Thoracic aorta (tissue), 2 donors: ENCODE data around the gene PDE1C. TPM values are rescaled to one million over a fixed set of nuclear protein-coding genes. Genes with fewer than 3 reads are reported as not detected.

Source experiments
- ATAC-seq: fragments of 150-250 bp; one replicate; pipeline ENCODE4 v1.8.0; 2017; ENCODE audit warnings: low read depth; ENCODE audit not compliant: insufficient number of reproducible peaks, low FRiP score
- DNase-seq: peaks from one replicate; pipeline ENCODE4 v3.0.0-alpha.2; 2020; ENCODE audit warnings: low spot score
- H3K27ac ChIP-seq, 2 donors: fragments of 200-600 bp; sonication (generic); 1 replicate in 1 of 2; 2 replicates in 1 of 2; pipeline ENCODE4 v1.5.1; 2016; ENCODE audit warnings: mild to moderate bottlenecking in 2 of 2, moderate library complexity in 2 of 2
- H3K27me3 ChIP-seq: fragments of 200-600 bp; sonication (generic); replicated peaks from 2 replicates; pipeline ENCODE4 v1.6.0; 2016; ENCODE audit warnings: mild to moderate bottlenecking; ENCODE audit not compliant: insufficient read depth
- H3K36me3 ChIP-seq: fragments of 200-600 bp; sonication (generic); one replicate; pipeline ENCODE4 v1.5.1; 2016
- H3K4me1 ChIP-seq, 2 donors: fragments of 200-600 bp; sonication (generic); 1 replicate in 1 of 2; 2 replicates in 1 of 2; pipeline versions ENCODE4 v1.5.1 to v1.6.0; 2016; ENCODE audit warnings: low read depth in 2 of 2, mild to moderate bottlenecking in 1 of 2; ENCODE audit not compliant: control insufficient read depth in 1 of 2
- H3K4me3 ChIP-seq: fragments of 200-600 bp; sonication (generic); 2 replicates; pipeline ENCODE4 v1.5.1; 2016; ENCODE audit warnings: mild to moderate bottlenecking
- H3K9me3 ChIP-seq: fragments of 200-600 bp; sonication (generic); 2 replicates; pipeline ENCODE4 v1.5.1; 2016
- CTCF ChIP-seq: fragments of 200-600 bp; sonication (generic); IDR thresholded peaks from one replicate; pipeline ENCODE4 v1.5.1; 2019; ENCODE audit warnings: antibody characterized with exemption
- total RNA-seq, 2 donors: library from RNA; depleted of rRNA; stranded (reverse); fragments of >200 nt; gene quantifications; one replicate each; pipeline versions ENCODE4 v1.1.0 to v1.2.3, GENCODE V29; 2016

PDE1C gene
- total RNA-seq, 2 donors from 2014 or later, result 4.6 to 12.1 TPM

GRCh38 chr7:32108651-32109050 lies 38.4 kb upstream of the PDE1C start:
- no peaks in the 10 kb centered on the region for H3K4me1 ChIP-seq
- peaks cover 9% of the 10 kb centered on the region for H3K9me3 ChIP-seq
- H3K27me3 ChIP-seq, result no peaks in the 10 kb centered on the region
- no peaks in the 10 kb centered on the region for H3K36me3 ChIP-seq
- no peak for ATAC-seq
- TF ChIP-seq CTCF, result no peak
- DNase-seq, result no peak
- no peak overlapping the region for H3K4me3 ChIP-seq
- no peak overlapping the region for H3K27ac ChIP-seq

GRCh38 chr7:32104766-32105165 lies 34.6 kb upstream of the PDE1C start:
- no peak for TF ChIP-seq CTCF
- DNase-seq, result no peak
- no peak for ATAC-seq

GRCh38 chr7:32103361-32103760 lies 33.2 kb upstream of the PDE1C start:
- DNase-seq, result no peak
- no peak for TF ChIP-seq CTCF
- H3K27me3 ChIP-seq, result no peaks in the 10 kb centered on the region
- H3K36me3 ChIP-seq, result no peaks in the 10 kb centered on the region
- H3K4me1 ChIP-seq, result no peaks in the 10 kb centered on the region
- ATAC-seq, result no peak
- no peaks in the 10 kb centered on the region for H3K9me3 ChIP-seq
- H3K27ac ChIP-seq, result no peak overlapping the region
- H3K4me3 ChIP-seq, result no peak overlapping the region

More at GRCh38 chr7:32104766-32105165, 34.6 kb upstream of the PDE1C start:
- H3K4me1 ChIP-seq, result no peaks in the 10 kb centered on the region
- H3K36me3 ChIP-seq, result no peaks in the 10 kb centered on the region
- H3K27ac ChIP-seq, result no peak overlapping the region
- no peaks in the 10 kb centered on the region for H3K27me3 ChIP-seq
- H3K9me3 ChIP-seq, result no peaks in the 10 kb centered on the region
- H3K4me3 ChIP-seq, result no peak overlapping the region

- no peak for DNase-seq
- no peak for TF ChIP-seq CTCF
- H3K36me3 ChIP-seq, result no peaks in the 10 kb centered on the region
- H3K27ac ChIP-seq, result no peak overlapping the region
- H3K9me3 ChIP-seq, result no peaks in the 10 kb centered on the region
- H3K27me3 ChIP-seq, result no peaks in the 10 kb centered on the region
- H3K4me3 ChIP-seq, result no peak overlapping the region
- no peak for ATAC-seq
- no peaks in the 10 kb centered on the region for H3K4me1 ChIP-seq
Observed at GRCh38 chr7:32102432-32102873, 32.2 kb upstream of the PDE1C start.

- no peaks in the 10 kb centered on the region for H3K9me3 ChIP-seq
- H3K4me3 ChIP-seq, result no peak overlapping the region
- no peak for ATAC-seq
- no peak for TF ChIP-seq CTCF
- no peaks in the 10 kb centered on the region for H3K27me3 ChIP-seq
- DNase-seq, result no peak
- H3K4me1 ChIP-seq, result no peaks in the 10 kb centered on the region
- no peaks in the 10 kb centered on the region for H3K36me3 ChIP-seq
- no peak overlapping the region for H3K27ac ChIP-seq
Observed at GRCh38 chr7:32100407-32100907, 30.2 kb upstream of the PDE1C start.
